Immature natural killer cell (primary cell): Measurements from ENCODE around the gene LRRC8D. TPM values are rescaled to one million over a fixed set of nuclear protein-coding genes. Genes with fewer than 3 reads are reported as not detected.

Source experiments
- DNase-seq, 3 donors: peaks; one replicate each; pipeline ENCODE4 v3.0.0; 2022; ENCODE audit warnings: mixed read lengths in 1 of 3
- H3K27ac Mint-ChIP-seq, 6 donors: one replicate each; pipeline ENCODE4 v1.8.0; 2020; ENCODE audit warnings: mixed read lengths in 6 of 6, mild to moderate bottlenecking in 5 of 6, inconsistent platforms in 4 of 6, moderate library complexity in 3 of 6
- H3K27me3 Mint-ChIP-seq, 3 donors: one replicate each; pipeline ENCODE4 v1.8.0; 2020 to 2021; ENCODE audit warnings: low read depth in 3 of 3, mild to moderate bottlenecking in 3 of 3, mixed read lengths in 3 of 3, moderate library complexity in 3 of 3, inconsistent platforms in 1 of 3
- H3K36me3 Mint-ChIP-seq, 3 donors: one replicate each; pipeline ENCODE4 v1.8.0; 2020; ENCODE audit warnings: mixed read lengths in 3 of 3, inconsistent platforms in 2 of 3, mild to moderate bottlenecking in 2 of 3
- H3K4me1 Mint-ChIP-seq, 2 donors: one replicate each; pipeline ENCODE4 v1.8.0; 2020; ENCODE audit warnings: inconsistent platforms in 2 of 2, mild to moderate bottlenecking in 2 of 2, mixed read lengths in 2 of 2, moderate library complexity in 1 of 2
- H3K4me3 Mint-ChIP-seq, 5 donors: one replicate each; pipeline ENCODE4 v1.8.0; 2020; ENCODE audit warnings: mild to moderate bottlenecking in 5 of 5, mixed read lengths in 5 of 5, inconsistent platforms in 3 of 5, moderate library complexity in 3 of 5
- H3K9me3 Mint-ChIP-seq, 6 donors: one replicate each; pipeline ENCODE4 v1.8.0; 2020; ENCODE audit warnings: mild to moderate bottlenecking in 6 of 6, mixed read lengths in 6 of 6, inconsistent platforms in 4 of 6, moderate library complexity in 3 of 6
- polyA plus RNA-seq, 3 donors: library from polyadenylated mRNA; unstranded; fragments of 300-500 nt; fragmentation: Illumina TruSeq; gene quantifications; one replicate each; pipeline ENCODE4 v1.2.3, GENCODE V29; 2021

LRRC8D gene
- polyA plus RNA-seq, 3 donors from 2014 or later, result 24.7 to 40.1 (median 32.0) TPM

GRCh38 chr1:89904219-89904980, 83.6 kb downstream of the LRRC8D start:
- Mint-ChIP-seq H3K27ac (no peak overlapping the region), H3K4me1 (peaks cover 23 to 31% of the 10 kb centered on the region in 2 donors), H3K36me3 (peaks cover 0 to 7% (median 0%) of the 10 kb centered on the region in 3 donors), H3K9me3 (no peaks in the 10 kb centered on the region), H3K27me3 (no peaks in the 10 kb centered on the region), H3K4me3 (no peak overlapping the region)
- DNase-seq, result no peak

- H3K9me3 Mint-ChIP-seq, result no peaks in the 10 kb centered on the region
- H3K27ac Mint-ChIP-seq, result peak overlapping the region in 1 of 6 donors; percentile 1
- no peak overlapping the region for H3K4me3 Mint-ChIP-seq
- no peak for DNase-seq
- peaks cover 0 to 7% (median 0%) of the 10 kb centered on the region in 3 donors for H3K36me3 Mint-ChIP-seq
- no peaks in the 10 kb centered on the region for H3K27me3 Mint-ChIP-seq
- H3K4me1 Mint-ChIP-seq, result peaks cover 18 to 34% of the 10 kb centered on the region in 2 donors
Observed at GRCh38 chr1:89905395-89906058, 84.7 kb downstream of the LRRC8D start.

GRCh38 chr1:89906088-89906487, 85.3 kb downstream of the LRRC8D start:
- H3K27me3 Mint-ChIP-seq, result no peaks in the 10 kb centered on the region
- peak overlapping the region in 1 of 6 donors; percentile 1 for H3K27ac Mint-ChIP-seq
- H3K4me3 Mint-ChIP-seq, result no peak overlapping the region
- peaks cover 0 to 7% (median 0%) of the 10 kb centered on the region in 3 donors for H3K36me3 Mint-ChIP-seq
- H3K4me1 Mint-ChIP-seq, result peaks cover 19 to 40% of the 10 kb centered on the region in 2 donors
- no peaks in the 10 kb centered on the region for H3K9me3 Mint-ChIP-seq
- no peak for DNase-seq

GRCh38 chr1:89907727-89908212, 86.9 kb downstream of the LRRC8D start:
- Mint-ChIP-seq H3K36me3 (peaks cover 0 to 7% (median 6%) of the 10 kb centered on the region in 3 donors), H3K4me1 (peaks cover 33 to 57% of the 10 kb centered on the region in 2 donors), H3K4me3 (no peak overlapping the region), H3K27me3 (no peaks in the 10 kb centered on the region), H3K9me3 (peaks cover 0 to 1% (median 0%) of the 10 kb centered on the region in 6 donors), H3K27ac (peak overlapping the region in 5 of 6 donors; percentile 8 to 44 (median 27))
- no peak for DNase-seq

GRCh38 chr1:89908273-89908671, 87.4 kb downstream of the LRRC8D start:
- H3K4me3 Mint-ChIP-seq, result no peak overlapping the region
- no peaks in the 10 kb centered on the region for H3K27me3 Mint-ChIP-seq
- no peak for DNase-seq
- H3K36me3 Mint-ChIP-seq, result peaks cover 0 to 7% (median 6%) of the 10 kb centered on the region in 3 donors
- H3K4me1 Mint-ChIP-seq, result peaks cover 38 to 62% of the 10 kb centered on the region in 2 donors
- H3K27ac Mint-ChIP-seq, result peak overlapping the region in 2 of 6 donors; percentile 5 to 26
- H3K9me3 Mint-ChIP-seq, result peaks cover 0 to 1% (median 0%) of the 10 kb centered on the region in 6 donors

GRCh38 chr1:89908672-89909436, 88.0 kb downstream of the LRRC8D start:
- no peak for DNase-seq
- Mint-ChIP-seq H3K9me3 (peaks cover 0 to 1% (median 0%) of the 10 kb centered on the region in 6 donors), H3K27me3 (peaks cover 0 to 2% (median 0%) of the 10 kb centered on the region in 3 donors), H3K27ac (peak overlapping the region in 2 of 6 donors; percentile 5 to 26), H3K36me3 (peaks cover 0 to 7% (median 6%) of the 10 kb centered on the region in 3 donors), H3K4me1 (peaks cover 40 to 67% of the 10 kb centered on the region in 2 donors), H3K4me3 (no peak overlapping the region)

- Mint-ChIP-seq H3K9me3 (peaks cover 0 to 1% (median 0%) of the 10 kb centered on the region in 6 donors), H3K27ac (no peak overlapping the region), H3K27me3 (peaks cover 0 to 2% (median 0%) of the 10 kb centered on the region in 3 donors), H3K4me3 (no peak overlapping the region), H3K4me1 (peaks cover 38 to 73% of the 10 kb centered on the region in 2 donors), H3K36me3 (peaks cover 0 to 7% (median 6%) of the 10 kb centered on the region in 3 donors)
- no peak for DNase-seq
Observed at GRCh38 chr1:89910268-89910667, 89.4 kb downstream of the LRRC8D start.

GRCh38 chr1:89910780-89911179, 89.9 kb downstream of the LRRC8D start:
- H3K4me1 Mint-ChIP-seq, result peaks cover 35 to 75% of the 10 kb centered on the region in 2 donors
- peaks cover 0 to 2% (median 0%) of the 10 kb centered on the region in 3 donors for H3K27me3 Mint-ChIP-seq
- peaks cover 0 to 1% (median 0%) of the 10 kb centered on the region in 6 donors for H3K9me3 Mint-ChIP-seq

GRCh38 chr1:89911191-89911991, 90.6 kb downstream of the LRRC8D start:
- peak overlapping the region in 3 of 6 donors; percentile 1 to 41 (median 20) for H3K27ac Mint-ChIP-seq
- H3K36me3 Mint-ChIP-seq, result peaks cover 0 to 8% (median 6%) of the 10 kb centered on the region in 3 donors
- H3K27me3 Mint-ChIP-seq, result peaks cover 0 to 2% (median 0%) of the 10 kb centered on the region in 3 donors
- peak in 2 of 3 donors; percentile 3 to 4 for DNase-seq
- peak overlapping the region in 2 of 5 donors; percentile 22 to 47 for H3K4me3 Mint-ChIP-seq
- peaks cover 0 to 1% (median 0%) of the 10 kb centered on the region in 6 donors for H3K9me3 Mint-ChIP-seq
- H3K4me1 Mint-ChIP-seq, result peaks cover 35 to 77% of the 10 kb centered on the region in 2 donors

More at GRCh38 chr1:89910780-89911179, 89.9 kb downstream of the LRRC8D start:
- Mint-ChIP-seq H3K4me3 (no peak overlapping the region), H3K27ac (peak overlapping the region in 2 of 6 donors; percentile 2 to 13), H3K36me3 (peaks cover 0 to 6% (median 6%) of the 10 kb centered on the region in 3 donors)
- no peak for DNase-seq

- Mint-ChIP-seq H3K27me3 (peaks cover 0 to 2% (median 0%) of the 10 kb centered on the region in 3 donors), H3K4me3 (peak overlapping the region in 1 of 5 donors; percentile 47), H3K36me3 (peaks cover 0 to 8% (median 6%) of the 10 kb centered on the region in 3 donors), H3K27ac (peak overlapping the region in 1 of 6 donors; percentile 41), H3K9me3 (peaks cover 0 to 1% (median 0%) of the 10 kb centered on the region in 6 donors), H3K4me1 (peaks cover 29 to 71% of the 10 kb centered on the region in 2 donors)
- no peak for DNase-seq
Observed at GRCh38 chr1:89912073-89912472, 91.2 kb downstream of the LRRC8D start.

- Mint-ChIP-seq H3K27ac (peak overlapping the region in 2 of 6 donors; percentile 8 to 65), H3K4me1 (peaks cover 27 to 60% of the 10 kb centered on the region in 2 donors), H3K36me3 (peaks cover 0 to 6% (median 4%) of the 10 kb centered on the region in 3 donors)
Observed at GRCh38 chr1:89913353-89914095, 92.7 kb downstream of the LRRC8D start.

GRCh38 chr1:89917353-89917752, 96.5 kb downstream of the LRRC8D start:
- DNase-seq, result no peak
- Mint-ChIP-seq H3K36me3 (peaks cover 0 to 6% (median 4%) of the 10 kb centered on the region in 3 donors), H3K9me3 (peaks cover 0 to 1% (median 0%) of the 10 kb centered on the region in 6 donors), H3K27me3 (peaks cover 0 to 2% (median 0%) of the 10 kb centered on the region in 3 donors), H3K4me1 (peaks cover 9 to 37% of the 10 kb centered on the region in 2 donors), H3K27ac (no peak overlapping the region), H3K4me3 (no peak overlapping the region)

More at GRCh38 chr1:89913353-89914095, 92.7 kb downstream of the LRRC8D start:
- Mint-ChIP-seq H3K9me3 (peaks cover 0 to 1% (median 0%) of the 10 kb centered on the region in 6 donors), H3K4me3 (no peak overlapping the region), H3K27me3 (peaks cover 0 to 2% (median 0%) of the 10 kb centered on the region in 3 donors)
- DNase-seq, result no peak
